Measurements from ENCODE around the gene MTAP.

Gene MTAP

GRCh38 chr9:21935631-21936030, 133.2 kb downstream of the MTAP start:
- Histone ChIP-seq H3F3A (ENCODE audit: low read depth) (no peaks in the 10 kb centered on the region), H4K20me1 (ENCODE audit: insufficient read depth, low read length, poor library complexity, severe bottlenecking) (no peaks in the 10 kb centered on the region), H3K9ac (ENCODE audit: low read depth, low read length, poor library complexity, severe bottlenecking) (no peak overlapping the region), H3K27me3 (ENCODE audit: insufficient read depth, low read length, poor library complexity, severe bottlenecking) (no peaks in the 10 kb centered on the region), H3K36me3 (ENCODE audit: insufficient read depth, low read length) (no peaks in the 10 kb centered on the region), H3K79me2 (ENCODE audit: insufficient read depth, low read length) (no peaks in the 10 kb centered on the region), H3K4me1 (ENCODE audit: insufficient read depth, low read length, poor library complexity, severe bottlenecking) (no peaks in the 10 kb centered on the region), H3K4me3 (ENCODE audit: low read length, poor library complexity, severe bottlenecking) (no peak overlapping the region), H3K9me2 (replicated peaks; ENCODE audit: low read depth, low read length) (no peaks in the 10 kb centered on the region), H2AFZ (ENCODE audit: low read length) (no peak overlapping the region), H3K9me3 (ENCODE audit: insufficient read depth, low read depth, low read length) (no peaks in the 10 kb centered on the region), H3K4me2 (ENCODE audit: low read depth, low read length, poor library complexity, severe bottlenecking) (no peak overlapping the region)
- TF ChIP-seq CTCF (conservative IDR thresholded peaks at IDR 0.05; ENCODE audit: low read length) = no peak
- no peak for TF ChIP-seq EZH2phosphoT487 (IDR thresholded peaks at IDR 0.05; ENCODE audit: borderline replicate concordance)

GRCh38 chr9:21936161-21936560, 133.7 kb downstream of the MTAP start:
- Histone ChIP-seq H3K9me3 (ENCODE audit: insufficient read depth, low read depth, low read length) (no peaks in the 10 kb centered on the region), H3K79me2 (ENCODE audit: insufficient read depth, low read length) (no peaks in the 10 kb centered on the region), H3K36me3 (ENCODE audit: insufficient read depth, low read length) (no peaks in the 10 kb centered on the region), H3K27me3 (ENCODE audit: insufficient read depth, low read length, poor library complexity, severe bottlenecking) (no peaks in the 10 kb centered on the region), H3K4me1 (ENCODE audit: insufficient read depth, low read length, poor library complexity, severe bottlenecking) (no peaks in the 10 kb centered on the region), H4K20me1 (ENCODE audit: insufficient read depth, low read length, poor library complexity, severe bottlenecking) (no peaks in the 10 kb centered on the region), H3F3A (ENCODE audit: low read depth) (no peaks in the 10 kb centered on the region), H3K9me2 (replicated peaks; ENCODE audit: low read depth, low read length) (no peaks in the 10 kb centered on the region), H3K9ac (ENCODE audit: low read depth, low read length, poor library complexity, severe bottlenecking) (no peak overlapping the region), H3K4me2 (ENCODE audit: low read depth, low read length, poor library complexity, severe bottlenecking) (no peak overlapping the region), H2AFZ (ENCODE audit: low read length) (no peak overlapping the region), H3K4me3 (ENCODE audit: low read length, poor library complexity, severe bottlenecking) (no peak overlapping the region)
- TF ChIP-seq CTCF (conservative IDR thresholded peaks at IDR 0.05; ENCODE audit: low read length) = no peak

- H4K20me1 ChIP-seq (ENCODE audit: insufficient read depth, low read length, poor library complexity, severe bottlenecking) = no peaks in the 10 kb centered on the region
- H3K9me2 ChIP-seq (replicated peaks; ENCODE audit: low read depth, low read length) = no peaks in the 10 kb centered on the region
- H3K79me2 ChIP-seq (ENCODE audit: insufficient read depth, low read length) = no peaks in the 10 kb centered on the region
- H3K4me1 ChIP-seq (ENCODE audit: insufficient read depth, low read length, poor library complexity, severe bottlenecking) = no peaks in the 10 kb centered on the region
- H3K27me3 ChIP-seq (ENCODE audit: insufficient read depth, low read length, poor library complexity, severe bottlenecking) = no peaks in the 10 kb centered on the region
- no peaks in the 10 kb centered on the region for H3K9me3 ChIP-seq (ENCODE audit: insufficient read depth, low read depth, low read length)
- no peaks in the 10 kb centered on the region for H3K36me3 ChIP-seq (ENCODE audit: insufficient read depth, low read length)
- no peaks in the 10 kb centered on the region for H3F3A ChIP-seq (ENCODE audit: low read depth)
- no peak overlapping the region for H2AFZ ChIP-seq (ENCODE audit: low read length)
- no peak overlapping the region for H3K4me2 ChIP-seq (ENCODE audit: low read depth, low read length, poor library complexity, severe bottlenecking)
- H3K4me3 ChIP-seq (ENCODE audit: low read length, poor library complexity, severe bottlenecking) = no peak overlapping the region
- no peak for TF ChIP-seq EZH2phosphoT487 (IDR thresholded peaks at IDR 0.05; ENCODE audit: borderline replicate concordance)
- TF ChIP-seq CTCF (conservative IDR thresholded peaks at IDR 0.05; ENCODE audit: low read length) = no peak
- no peak overlapping the region for H3K9ac ChIP-seq (ENCODE audit: low read depth, low read length, poor library complexity, severe bottlenecking)
Observed at GRCh38 chr9:21941337-21941995, 139.0 kb downstream of the MTAP start.
